Neural cell (in vitro differentiated cells): ENCODE results near the gene UHRF2. TPM values are rescaled to one million over a fixed set of nuclear protein-coding genes. Genes with fewer than 3 reads are reported as not detected.
A peak's percentile ranks its signal among the peaks of the same experiment; 100 is the strongest.

ENCODE experiments used
- H2AFZ ChIP-seq: fragments of 200-600, 300-800 bp; sonication (generic), shearing (Covaris generic); 2 replicates; pipeline ENCODE4 v1.6.0; 2014; ENCODE audit warnings: low read depth, mild to moderate bottlenecking, antibody characterized with exemption, low read length, moderate library complexity
- H3F3A ChIP-seq: fragments of 200-600 bp; shearing (Covaris generic); 2 replicates; pipeline ENCODE4 v1.6.1; 2016; ENCODE audit warnings: mild to moderate bottlenecking, moderate library complexity, mixed read lengths, antibody characterized with exemption, low read length; ENCODE audit not compliant: insufficient read depth, poor library complexity, severe bottlenecking
- H3K27ac ChIP-seq: fragments of 200-600, 300-800 bp; sonication (generic), shearing (Covaris generic); 2 replicates; pipeline ENCODE4 v1.5.1; 2014; ENCODE audit warnings: mild to moderate bottlenecking, low read length, moderate library complexity
- H3K27me3 ChIP-seq: fragments of 300-800, 200-600 bp; sonication (generic), shearing (Covaris generic); 2 replicates; pipeline ENCODE4 v1.6.0; 2014; ENCODE audit warnings: mild to moderate bottlenecking, low read depth, low read length, moderate library complexity; ENCODE audit not compliant: insufficient read depth
- H3K36me3 ChIP-seq: fragments of 300-800, 200-600 bp; sonication (generic), shearing (Covaris generic); 2 replicates; pipeline ENCODE4 v1.5.1; 2014; ENCODE audit warnings: mild to moderate bottlenecking, antibody characterized with exemption, low read length, moderate library complexity; ENCODE audit not compliant: insufficient read depth
- H3K4me2 ChIP-seq: fragments of 300-800, 200-600 bp; sonication (generic), shearing (Covaris generic); 2 replicates; pipeline ENCODE4 v1.6.0; 2014; ENCODE audit warnings: mild to moderate bottlenecking, low read length
- H3K4me3 ChIP-seq: fragments of 300-800, 200-600 bp; sonication (generic), shearing (Covaris generic); 2 replicates; pipeline ENCODE4 v1.5.1; 2014; ENCODE audit warnings: mild to moderate bottlenecking, low read length, moderate library complexity
- H3K79me2 ChIP-seq: fragments of 200-600 bp; shearing (Covaris generic); replicated peaks from 2 replicates; pipeline ENCODE4 v1.6.0; 2014; ENCODE audit warnings: mild to moderate bottlenecking, low read length, moderate library complexity; ENCODE audit not compliant: insufficient read depth
- H3K9ac ChIP-seq: fragments of 300-800, 200-600 bp; sonication (generic), shearing (Covaris generic); 2 replicates; pipeline ENCODE4 v1.6.1; 2016; ENCODE audit warnings: mild to moderate bottlenecking, low read length, mixed read lengths
- H3K9me2 ChIP-seq: fragments of 200-600 bp; shearing (Covaris generic); 2 replicates; pipeline ENCODE4 v1.6.1; 2016; ENCODE audit warnings: mild to moderate bottlenecking, low read length, mixed read lengths; ENCODE audit not compliant: insufficient read depth
- H3K9me3 ChIP-seq: fragments of 200-600, 300-800 bp; sonication (generic), shearing (Covaris generic); 2 replicates; pipeline ENCODE4 v1.6.1; 2016; ENCODE audit warnings: mild to moderate bottlenecking, mixed run types, low read length, moderate library complexity, mixed read lengths
- H4K20me1 ChIP-seq: fragments of 200-600 bp; shearing (Covaris generic); 2 replicates; pipeline ENCODE4 v1.6.1; 2016; ENCODE audit warnings: mild to moderate bottlenecking, mixed run types; ENCODE audit not compliant: insufficient read depth
- CTCF ChIP-seq: fragments of 450-650 bp; IDR thresholded peaks from 2 replicates; pipeline ENCODE4 v1.5.1; 2014; ENCODE audit warnings: antibody characterized with exemption, mild to moderate bottlenecking, moderate library complexity; ENCODE audit not compliant: poor library complexity, severe bottlenecking
- EP300 ChIP-seq: fragments of 450-650 bp; conservative IDR thresholded peaks from 2 replicates; pipeline ENCODE4 v1.6.1; 2014; ENCODE audit warnings: antibody characterized with exemption, mild to moderate bottlenecking, moderate library complexity; ENCODE audit not compliant: poor library complexity, severe bottlenecking
- EZH2 ChIP-seq: fragments of 200-600, 300-800 bp; shearing (Covaris generic), sonication (generic); IDR thresholded peaks from 2 replicates; pipeline ENCODE4 v1.6.1; 2014; ENCODE audit warnings: antibody characterized with exemption, low read length, borderline replicate concordance, mild to moderate bottlenecking; ENCODE audit not compliant: insufficient read depth, poor library complexity, severe bottlenecking
- MXI1 ChIP-seq: fragments of 450-650 bp; conservative IDR thresholded peaks from 2 replicates; pipeline ENCODE4 v1.6.1; 2014; ENCODE audit warnings: antibody characterized with exemption, mild to moderate bottlenecking; ENCODE audit not compliant: poor library complexity, severe bottlenecking
- POLR2AphosphoS5 ChIP-seq: IDR thresholded peaks from 2 replicates; pipeline ENCODE4 v1.6.1; 2012
- RAD21 ChIP-seq: fragments of 450-650 bp; conservative IDR thresholded peaks from 2 replicates; pipeline ENCODE4 v1.6.1; 2014; ENCODE audit warnings: antibody characterized with exemption, mild to moderate bottlenecking, moderate library complexity
- REST ChIP-seq: IDR thresholded peaks from 2 replicates; pipeline ENCODE4 v1.6.1; 2012; ENCODE audit warnings: borderline replicate concordance
- SMC3 ChIP-seq: fragments of 450-650 bp; conservative IDR thresholded peaks from 2 replicates; pipeline ENCODE4 v1.6.1; 2014; ENCODE audit warnings: antibody characterized with exemption, mild to moderate bottlenecking, moderate library complexity; ENCODE audit not compliant: poor library complexity
- TAF1 ChIP-seq: IDR thresholded peaks from 2 replicates; pipeline ENCODE4 v1.6.1; 2012; ENCODE audit warnings: low read depth
- polyA plus RNA-seq: library from polyadenylated mRNA; depleted of rRNA; stranded (reverse); fragments of >200 nt; gene quantifications from 2 replicates; pipeline ENCODE4 v1.2.3, GENCODE V29; 2014

UHRF2 gene
- polyA plus RNA-seq, 1 donor from 2014 or later: 96.6 TPM

GRCh38 chr9:6414247-6414641 lies 1.2 kb downstream of the UHRF2 start:
- Histone ChIP-seq H3K4me2 (peak overlapping the region; percentile 89), H4K20me1 (no peaks in the 10 kb centered on the region), H3K27ac (peak overlapping the region; percentile 83), H3K9ac (peak overlapping the region; percentile 89), H3K9me3 (no peaks in the 10 kb centered on the region), H3K4me3 (peak overlapping the region; percentile 91), H3K79me2 (peaks cover 63% of the 10 kb centered on the region), H3F3A (no peaks in the 10 kb centered on the region), H3K36me3 (no peaks in the 10 kb centered on the region), H2AFZ (no peak overlapping the region), H3K27me3 (no peaks in the 10 kb centered on the region), H3K9me2 (no peaks in the 10 kb centered on the region)
- no peak for TF ChIP-seq TAF1

- Histone ChIP-seq H3K36me3 (no peaks in the 10 kb centered on the region), H3K9ac (no peak overlapping the region), H3K9me3 (no peaks in the 10 kb centered on the region), H3K79me2 (peaks cover 72% of the 10 kb centered on the region), H3K27ac (no peak overlapping the region), H3F3A (no peaks in the 10 kb centered on the region), H3K4me3 (peak overlapping the region; percentile 91), H4K20me1 (no peaks in the 10 kb centered on the region), H3K4me2 (peak overlapping the region; percentile 89), H3K27me3 (no peaks in the 10 kb centered on the region), H2AFZ (no peak overlapping the region), H3K9me2 (no peaks in the 10 kb centered on the region)
- no peak for TF ChIP-seq POLR2AphosphoS5
- no peak for TF ChIP-seq TAF1
- TF ChIP-seq REST: no peak
- TF ChIP-seq RAD21: no peak
- no peak for TF ChIP-seq CTCF
- TF ChIP-seq SMC3: no peak
- TF ChIP-seq MXI1: no peak
- TF ChIP-seq EZH2: no peak
Observed at GRCh38 chr9:6415266-6415665, 2.3 kb downstream of the UHRF2 start.

- Histone ChIP-seq H3K9me3 (no peaks in the 10 kb centered on the region), H3K4me2 (no peak overlapping the region), H3K27me3 (no peaks in the 10 kb centered on the region), H3K9me2 (no peaks in the 10 kb centered on the region), H3K4me3 (no peak overlapping the region), H2AFZ (no peak overlapping the region), H3F3A (no peaks in the 10 kb centered on the region), H3K79me2 (peaks cover 89% of the 10 kb centered on the region), H3K27ac (no peak overlapping the region), H4K20me1 (no peaks in the 10 kb centered on the region), H3K36me3 (no peaks in the 10 kb centered on the region), H3K9ac (no peak overlapping the region)
- TF ChIP-seq TAF1: no peak
- TF ChIP-seq REST: no peak
- no peak for TF ChIP-seq POLR2AphosphoS5
- TF ChIP-seq EP300: no peak
- TF ChIP-seq CTCF: no peak
- no peak for TF ChIP-seq EZH2
- no peak for TF ChIP-seq MXI1
- TF ChIP-seq RAD21: no peak
- TF ChIP-seq SMC3: no peak
Observed at GRCh38 chr9:6417186-6417585, 4.2 kb downstream of the UHRF2 start.
